NB4 (cell line): Measurements from ENCODE around the gene CNOT9.

Source experiments
- MYC ChIP-seq: IDR thresholded peaks from 2 replicates; pipeline ENCODE4 v1.6.1; 2011; ENCODE audit warnings: low read depth, low read length
- POLR2A ChIP-seq: IDR thresholded peaks from 2 replicates; pipeline ENCODE4 v1.6.1; 2011; ENCODE audit warnings: mild to moderate bottlenecking; ENCODE audit not compliant: insufficient read length; ENCODE audit errors: extremely low read depth
- TF ChIP-seq, protein P1 (sequence below): IDR thresholded peaks from one replicate; pipeline ENCODE4 v1.5.1; 2012; ENCODE audit warnings: low read depth, low read length

GRCh38 chr2:218642786-218643185, 74.1 kb downstream of the CNOT9 start:
- TF ChIP-seq, protein P1, sequence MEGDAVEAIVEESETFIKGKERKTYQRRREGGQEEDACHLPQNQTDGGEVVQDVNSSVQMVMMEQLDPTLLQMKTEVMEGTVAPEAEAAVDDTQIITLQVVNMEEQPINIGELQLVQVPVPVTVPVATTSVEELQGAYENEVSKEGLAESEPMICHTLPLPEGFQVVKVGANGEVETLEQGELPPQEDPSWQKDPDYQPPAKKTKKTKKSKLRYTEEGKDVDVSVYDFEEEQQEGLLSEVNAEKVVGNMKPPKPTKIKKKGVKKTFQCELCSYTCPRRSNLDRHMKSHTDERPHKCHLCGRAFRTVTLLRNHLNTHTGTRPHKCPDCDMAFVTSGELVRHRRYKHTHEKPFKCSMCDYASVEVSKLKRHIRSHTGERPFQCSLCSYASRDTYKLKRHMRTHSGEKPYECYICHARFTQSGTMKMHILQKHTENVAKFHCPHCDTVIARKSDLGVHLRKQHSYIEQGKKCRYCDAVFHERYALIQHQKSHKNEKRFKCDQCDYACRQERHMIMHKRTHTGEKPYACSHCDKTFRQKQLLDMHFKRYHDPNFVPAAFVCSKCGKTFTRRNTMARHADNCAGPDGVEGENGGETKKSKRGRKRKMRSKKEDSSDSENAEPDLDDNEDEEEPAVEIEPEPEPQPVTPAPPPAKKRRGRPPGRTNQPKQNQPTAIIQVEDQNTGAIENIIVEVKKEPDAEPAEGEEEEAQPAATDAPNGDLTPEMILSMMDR, result no peak
- TF ChIP-seq POLR2A, result no peak
- no peak for TF ChIP-seq MYC
